ENCODE results near the gene PDIA6.
A peak's percentile ranks its signal among the peaks of the same experiment; 100 is the strongest.

The PDIA6 gene

GRCh38 chr2:10833021-10833420, 20.4 kb upstream of the PDIA6 start:
- Histone ChIP-seq H3K4me2 (ENCODE audit: low read length) (no peak overlapping the region), H3K36me3 (ENCODE audit: insufficient read depth, low read length) (no peaks in the 10 kb centered on the region), H3F3A (ENCODE audit: insufficient read depth, low read length) (no peaks in the 10 kb centered on the region), H3K9ac (ENCODE audit: low read length) (no peak overlapping the region), H3K4me3 (ENCODE audit: low read depth, low read length, poor library complexity, severe bottlenecking) (no peak overlapping the region), H3K79me2 (ENCODE audit: insufficient read depth, low read length) (no peaks in the 10 kb centered on the region), H3K9me2 (ENCODE audit: low read depth, low read length) (no peaks in the 10 kb centered on the region), H3K27ac (ENCODE audit: low read depth, low read length, poor library complexity, severe bottlenecking) (no peak overlapping the region), H2AFZ (ENCODE audit: low read length) (no peak overlapping the region), H3K9me3 (ENCODE audit: low read length) (no peaks in the 10 kb centered on the region), H4K20me1 (ENCODE audit: insufficient read depth, low read length) (no peaks in the 10 kb centered on the region), H3K27me3 (ENCODE audit: insufficient read depth, low read length) (no peaks in the 10 kb centered on the region; the same call in none of the 2 replicates), H3K4me1 (ENCODE audit: insufficient read depth, low read length, severe bottlenecking) (no peaks in the 10 kb centered on the region)
- no peak for TF ChIP-seq EZH2 (IDR thresholded peaks at IDR 0.05; ENCODE audit: borderline replicate concordance, low read length)
- no peak for TF ChIP-seq CTCF (IDR thresholded peaks at IDR 0.05; ENCODE audit: low read length)

GRCh38 chr2:10832203-10832936, 19.8 kb upstream of the PDIA6 start:
- Histone ChIP-seq H3K4me2 (ENCODE audit: low read length) (no peak overlapping the region), H3K9me3 (ENCODE audit: low read length) (no peaks in the 10 kb centered on the region), H4K20me1 (ENCODE audit: insufficient read depth, low read length) (no peaks in the 10 kb centered on the region), H3K4me1 (ENCODE audit: insufficient read depth, low read length, severe bottlenecking) (no peaks in the 10 kb centered on the region), H3K9ac (ENCODE audit: low read length) (no peak overlapping the region), H3K9me2 (ENCODE audit: low read depth, low read length) (no peaks in the 10 kb centered on the region), H3F3A (ENCODE audit: insufficient read depth, low read length) (no peaks in the 10 kb centered on the region), H3K27ac (ENCODE audit: low read depth, low read length, poor library complexity, severe bottlenecking) (no peak overlapping the region), H3K27me3 (ENCODE audit: insufficient read depth, low read length) (no peaks in the 10 kb centered on the region; the same call in none of the 2 replicates), H3K79me2 (ENCODE audit: insufficient read depth, low read length) (no peaks in the 10 kb centered on the region), H3K4me3 (ENCODE audit: low read depth, low read length, poor library complexity, severe bottlenecking) (no peak overlapping the region), H2AFZ (ENCODE audit: low read length) (no peak overlapping the region), H3K36me3 (ENCODE audit: insufficient read depth, low read length) (no peaks in the 10 kb centered on the region)
- TF ChIP-seq CTCF (IDR thresholded peaks at IDR 0.05; ENCODE audit: low read length), result peak; percentile 96
- no peak for TF ChIP-seq EZH2 (IDR thresholded peaks at IDR 0.05; ENCODE audit: borderline replicate concordance, low read length)

GRCh38 chr2:10831400-10831985, 18.9 kb upstream of the PDIA6 start:
- H3K4me3 ChIP-seq (ENCODE audit: low read depth, low read length, poor library complexity, severe bottlenecking), result no peak overlapping the region

More at GRCh38 chr2:10831400-10831985, 18.9 kb upstream of the PDIA6 start:
- H3K27me3 ChIP-seq (ENCODE audit: insufficient read depth, low read length), result no peaks in the 10 kb centered on the region; the same call in none of the 2 replicates
- H3K36me3 ChIP-seq (ENCODE audit: insufficient read depth, low read length), result no peaks in the 10 kb centered on the region
- no peaks in the 10 kb centered on the region for H4K20me1 ChIP-seq (ENCODE audit: insufficient read depth, low read length)
- H3F3A ChIP-seq (ENCODE audit: insufficient read depth, low read length), result no peaks in the 10 kb centered on the region
- no peaks in the 10 kb centered on the region for H3K4me1 ChIP-seq (ENCODE audit: insufficient read depth, low read length, severe bottlenecking)
- H3K9ac ChIP-seq (ENCODE audit: low read length), result no peak overlapping the region
- H3K27ac ChIP-seq (ENCODE audit: low read depth, low read length, poor library complexity, severe bottlenecking), result no peak overlapping the region
- no peaks in the 10 kb centered on the region for H3K79me2 ChIP-seq (ENCODE audit: insufficient read depth, low read length)
- TF ChIP-seq EZH2 (IDR thresholded peaks at IDR 0.05; ENCODE audit: borderline replicate concordance, low read length), result no peak
- no peak overlapping the region for H2AFZ ChIP-seq (ENCODE audit: low read length)
- H3K9me2 ChIP-seq (ENCODE audit: low read depth, low read length), result no peaks in the 10 kb centered on the region
- no peaks in the 10 kb centered on the region for H3K9me3 ChIP-seq (ENCODE audit: low read length)
- no peak overlapping the region for H3K4me2 ChIP-seq (ENCODE audit: low read length)
